Heart right ventricle (tissue), 16 donors: Measurements from ENCODE around the gene FAAP20. TPM values are rescaled to one million over a fixed set of nuclear protein-coding genes. Genes with fewer than 3 reads are reported as not detected.
A peak's percentile ranks its signal among the peaks of the same experiment; 100 is the strongest.

Experiments used
- ATAC-seq, 8 donors: fragments of 200-7000 bp; cut with Tn5 transposase; one replicate each; pipeline ENCODE4 v1.9.1; 2020; ENCODE audit warnings: mild to moderate bottlenecking in 8 of 8, moderate library complexity in 8 of 8, moderate number of reproducible peaks in 1 of 8
- DNase-seq, 2 donors: peaks; one replicate each; pipeline ENCODE4 v3.0.0-alpha.2; 2020
- H3K27ac ChIP-seq, 10 donors: fragments of 200-600 bp; sonication (generic) in 2 of 10; one replicate each; pipeline versions ENCODE4 v1.5.0 to v1.8.0; 2020 to 2022; ENCODE audit warnings: mild to moderate bottlenecking in 3 of 10
- H3K27me3 ChIP-seq, 7 donors: fragments of 200-600 bp; one replicate each; pipeline ENCODE4 v1.8.0; 2021 to 2022; ENCODE audit warnings: mild to moderate bottlenecking in 2 of 7
- H3K36me3 ChIP-seq, 9 donors: fragments of 200-600 bp; sonication (generic) in 1 of 9; one replicate each; pipeline versions ENCODE4 v1.5.0 to v1.8.0; 2020 to 2022; ENCODE audit warnings: mild to moderate bottlenecking in 2 of 9
- H3K4me1 ChIP-seq, 9 donors: fragments of 200-600 bp; sonication (generic) in 1 of 9; one replicate each; pipeline versions ENCODE4 v1.5.0 to v1.8.0; 2020 to 2022; ENCODE audit warnings: mild to moderate bottlenecking in 4 of 9
- H3K4me3 ChIP-seq, 10 donors: fragments of 200-600 bp; sonication (generic) in 2 of 10; one replicate each; pipeline versions ENCODE4 v1.5.0 to v1.8.0; 2020 to 2022; ENCODE audit warnings: mild to moderate bottlenecking in 7 of 10, moderate library complexity in 2 of 10
- H3K9me3 ChIP-seq, 11 donors: fragments of 200-600 bp in 10 of 11; sonication (generic) in 2 of 11; one replicate each; pipeline versions ENCODE4 v1.5.0 to v1.8.0; 2013 to 2022; ENCODE audit warnings: mild to moderate bottlenecking in 2 of 11, control low read depth in 1 of 11, moderate library complexity in 1 of 11
- WGBS, 2 donors: extraction: QIAGEN DNeasy Blood & Tissue Kit; methylation state at CpG; one replicate each; pipeline ENCODE4 v1.1.7; 2013; ENCODE audit warnings: inconsistent platforms in 1 of 2; 5-methylcytosine and 5-hydroxymethylcytosine counted together
- intact Hi-C, 10 donors: fragments of 100-400 bp; cut with DNase I; formaldehyde crosslinking; loops; one replicate each; pipeline versions ENCODE4 v1.11.1 to v1.14.2; 2022
- polyA plus RNA-seq, 2 donors: library from polyadenylated mRNA; stranded (reverse); fragments of 200-250 nt; gene quantifications; one replicate each; pipeline ENCODE4 v1.2.3, GENCODE V29; 2013
- total RNA-seq, 10 donors: library from RNA; stranded (reverse); fragmentation: NEBNext Ultra II Directional in 3 of 10; extraction: Animal tissue kit (Norgen Biotek cat#: 25700) in 3 of 10; gene quantifications; one replicate each; pipeline versions ENCODE4 v1.2.1 to v1.2.4, GENCODE V29; 2021 to 2023
- TF ChIP-seq, protein P1 (sequence below), 9 donors: fragments of 200-600 bp; sonication (generic) in 2 of 9; IDR thresholded peaks; one replicate each; pipeline versions ENCODE4 v1.5.0 to v1.8.0; 2021 to 2022; ENCODE audit warnings: antibody characterized with exemption in 9 of 9, mild to moderate bottlenecking in 5 of 9, moderate library complexity in 1 of 9
- donor health status: Arrhythmogenic right ventricular cardiomyopathy.
- donor health status: ischemic (EF 13 %, LVEDD 7.1; RV severe dilation, severe dysfunction).
- donor health status: healthy with polysubstance abuse.
- donor health status: DM: no; HTN: yes; CAD: no.
- donor health status: DM: no; HTN: no; CAD: no.
- donor health status: ischemic (EF 25% LVEDD 6.9; RV normal size, moderate dysfunction).
- donor health status: ischemic (EF 25% LVEDD 5.7; RV mildly dilated, moderate dysfunction).
- donor health status: healthy.
- donor health status: DM: yes; HTN: yes; CAD: no.
- donor health status: Ischemic cardiomyopathy.
- donor health status: ischemic (EF 35%, LVEDD 5.7; RV mildly dilated, moderate dysfunction).
- donor health status: nonischemic (EF 11% LVEDD 7.7; RV severe dilation, severe dysfunction).
- donor health status: DM: yes; HTN: yes; CAD: no.
- donor health status: PGD.
- donor health status: ischemic (EF 29% LVEDD 5.4; RV normal size, mild dysfunction).
- donor health status: nonischemic (EF 23%, LVEDD 6.1; RV moderate dilation, normal function).

The FAAP20 gene
- total and polyA plus RNA-seq, 12 donors: 30.9 to 83.6 (median 38.6) TPM

DNA sequence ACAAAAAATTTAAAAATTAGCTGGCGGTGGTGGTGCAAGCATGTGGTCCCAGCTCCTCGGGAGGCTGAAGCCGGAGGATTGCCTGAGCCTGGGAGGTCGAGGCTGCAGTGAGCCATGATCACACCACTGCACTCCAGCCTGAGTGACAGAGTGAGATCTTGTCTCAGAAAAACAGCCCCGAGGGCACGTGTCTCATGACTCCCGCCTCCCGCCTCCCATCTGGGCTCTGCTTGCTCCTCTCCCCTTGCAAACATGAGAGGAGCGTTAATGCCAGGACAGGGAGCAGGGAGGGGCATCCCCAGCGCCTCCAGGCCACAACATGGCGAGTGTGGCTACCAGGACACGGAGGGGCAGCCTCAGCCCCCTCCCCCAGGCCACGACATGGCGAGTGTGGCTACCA lies 28.3 kb downstream of the FAAP20 start:
- Histone ChIP-seq H3K9me3 (no peaks in the 10 kb centered on the region), H3K4me3 (no peak overlapping the region), H3K4me1 (no peaks in the 10 kb centered on the region), H3K27me3 (no peaks in the 10 kb centered on the region), H3K27ac (no peak overlapping the region), H3K36me3 (no peaks in the 10 kb centered on the region)
- TF ChIP-seq, protein P1, sequence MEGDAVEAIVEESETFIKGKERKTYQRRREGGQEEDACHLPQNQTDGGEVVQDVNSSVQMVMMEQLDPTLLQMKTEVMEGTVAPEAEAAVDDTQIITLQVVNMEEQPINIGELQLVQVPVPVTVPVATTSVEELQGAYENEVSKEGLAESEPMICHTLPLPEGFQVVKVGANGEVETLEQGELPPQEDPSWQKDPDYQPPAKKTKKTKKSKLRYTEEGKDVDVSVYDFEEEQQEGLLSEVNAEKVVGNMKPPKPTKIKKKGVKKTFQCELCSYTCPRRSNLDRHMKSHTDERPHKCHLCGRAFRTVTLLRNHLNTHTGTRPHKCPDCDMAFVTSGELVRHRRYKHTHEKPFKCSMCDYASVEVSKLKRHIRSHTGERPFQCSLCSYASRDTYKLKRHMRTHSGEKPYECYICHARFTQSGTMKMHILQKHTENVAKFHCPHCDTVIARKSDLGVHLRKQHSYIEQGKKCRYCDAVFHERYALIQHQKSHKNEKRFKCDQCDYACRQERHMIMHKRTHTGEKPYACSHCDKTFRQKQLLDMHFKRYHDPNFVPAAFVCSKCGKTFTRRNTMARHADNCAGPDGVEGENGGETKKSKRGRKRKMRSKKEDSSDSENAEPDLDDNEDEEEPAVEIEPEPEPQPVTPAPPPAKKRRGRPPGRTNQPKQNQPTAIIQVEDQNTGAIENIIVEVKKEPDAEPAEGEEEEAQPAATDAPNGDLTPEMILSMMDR (IDR thresholded peaks at IDR 0.05): no peak
- WGBS, 2 donors: 85 to 89% methylated on average over 14 of the region's 14 CpGs
- intact Hi-C loops: loop anchor here in 3 of 10 donors (10.0 kb wide), 2 partner anchors 71 to 221 kb away; no protein-coding TSS in a partner anchor
- ATAC-seq: no peak
- DNase-seq: no peak

DNA sequence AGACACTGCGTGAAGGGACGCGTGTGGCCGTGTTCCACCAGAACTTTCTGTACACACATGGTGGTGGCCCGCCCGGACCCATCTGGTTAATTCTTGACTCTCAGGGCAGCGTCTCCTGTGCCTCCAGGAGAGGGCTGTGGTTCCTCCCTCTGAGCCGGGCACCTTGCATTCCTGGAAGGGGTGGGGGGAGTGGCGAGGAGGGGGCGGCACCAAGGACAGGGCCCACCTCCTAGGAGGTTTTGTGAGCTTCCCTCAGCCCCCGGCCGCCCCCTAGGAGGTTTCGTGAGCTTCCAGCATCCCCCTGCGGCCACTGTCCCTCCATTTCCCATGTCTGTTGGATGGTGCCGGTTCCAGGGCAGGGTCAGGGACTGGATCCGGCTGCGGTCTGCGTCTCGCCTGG lies 28.9 kb downstream of the FAAP20 start:
- no peak for DNase-seq
- TF ChIP-seq, protein P1 (IDR thresholded peaks at IDR 0.05): no peak
- no peaks in the 10 kb centered on the region for H3K27me3 ChIP-seq
- H3K27ac ChIP-seq: no peak overlapping the region
- WGBS, 2 donors: 82 to 91% methylated on average over 19 of the region's 19 CpGs
- intact Hi-C loops: loop anchor here in 3 of 10 donors (10.0 kb wide), 2 partner anchors 71 to 221 kb away; no protein-coding TSS in a partner anchor
- H3K4me1 ChIP-seq: no peaks in the 10 kb centered on the region
- no peak for ATAC-seq
- no peaks in the 10 kb centered on the region for H3K36me3 ChIP-seq
- no peak overlapping the region for H3K4me3 ChIP-seq
- H3K9me3 ChIP-seq: no peaks in the 10 kb centered on the region

DNA sequence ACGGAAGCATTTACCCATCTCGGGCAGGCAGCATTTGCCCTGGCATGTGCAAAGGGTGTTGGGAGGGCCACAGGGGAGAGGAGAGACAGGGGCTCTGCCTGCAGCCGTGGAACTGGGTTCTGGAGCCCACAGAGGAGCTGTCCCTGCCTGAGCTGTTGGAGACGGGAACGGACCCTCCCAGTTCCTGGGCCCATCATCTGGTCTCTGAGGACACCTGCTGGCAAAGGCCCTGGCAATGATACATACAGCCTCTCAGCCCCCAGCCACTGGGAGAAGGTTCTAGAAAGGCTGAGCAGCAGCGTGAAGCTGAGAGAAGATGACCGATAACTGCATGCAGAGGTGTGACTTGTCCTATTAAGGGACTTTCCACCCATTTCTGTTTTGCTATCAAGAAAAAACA lies 31.4 kb downstream of the FAAP20 start:
- WGBS, 2 donors: 77 to 83% methylated on average over 7 of the region's 7 CpGs
- intact Hi-C loops: loop anchor here in 3 of 10 donors (10.0 kb wide), 2 partner anchors 68 to 218 kb away; no protein-coding TSS in a partner anchor
- Histone ChIP-seq H3K27me3 (no peaks in the 10 kb centered on the region), H3K9me3 (no peaks in the 10 kb centered on the region), H3K4me3 (no peak overlapping the region), H3K36me3 (no peaks in the 10 kb centered on the region), H3K27ac (no peak overlapping the region), H3K4me1 (peaks cover 0 to 4% (median 0%) of the 10 kb centered on the region in 9 donors)
- ATAC-seq (no peak), DNase-seq (no peak)
- TF ChIP-seq, protein P1 (IDR thresholded peaks at IDR 0.05): peak in 4 of 9 donors; percentile 12 to 26 (median 16)

DNA sequence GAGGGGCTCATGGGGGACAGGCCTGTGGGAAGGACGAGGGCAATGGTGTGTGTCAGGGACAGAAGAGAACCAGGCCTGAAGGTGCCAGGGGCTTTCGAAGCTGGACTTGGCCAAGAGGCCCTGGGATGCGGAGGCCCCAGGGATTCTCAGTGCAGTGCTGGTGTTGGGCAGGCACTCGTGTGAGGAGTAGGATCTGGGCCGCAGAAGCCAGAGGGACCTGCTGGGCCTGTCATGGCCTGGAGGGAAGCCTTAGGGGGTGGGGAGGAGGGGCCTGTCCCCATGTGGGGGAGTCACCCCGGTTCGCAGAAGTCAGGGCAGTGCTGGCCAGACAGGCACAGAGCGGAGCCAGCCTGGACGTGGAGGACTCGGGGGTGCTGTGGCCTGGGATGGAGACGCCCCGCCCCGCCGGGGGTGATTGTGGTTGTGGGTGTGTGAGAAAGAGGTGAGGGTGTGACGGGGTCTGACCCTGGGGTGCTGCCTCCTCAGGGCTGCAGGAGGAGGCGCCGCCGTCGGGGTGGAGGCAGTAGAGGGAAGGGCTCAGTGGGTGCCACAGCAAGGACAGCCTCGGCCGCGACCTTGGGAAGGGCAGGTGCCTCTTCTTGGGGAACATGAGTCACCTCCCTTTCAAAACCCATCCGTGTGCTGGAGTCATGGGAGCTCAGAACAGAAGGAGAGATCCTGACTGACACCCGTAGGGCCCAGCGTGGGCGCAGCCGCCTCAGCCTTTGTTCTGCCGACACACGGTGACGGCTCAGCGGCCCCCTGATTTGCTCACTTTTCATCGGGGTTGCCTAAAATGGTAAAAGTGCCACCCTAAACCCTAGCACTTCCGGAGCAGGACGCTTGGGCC lies 33.9 kb downstream of the FAAP20 start:
- H3K27ac ChIP-seq: no peak overlapping the region
- peaks cover 0 to 8% (median 0%) of the 10 kb centered on the region in 9 donors for H3K4me1 ChIP-seq
- DNase-seq (no peak), ATAC-seq (no peak)
- H3K27me3 ChIP-seq: no peaks in the 10 kb centered on the region
- intact Hi-C loops: loop anchor here in 3 of 10 donors (10.0 kb wide), 2 partner anchors 66 to 216 kb away; no protein-coding TSS in a partner anchor
- no peaks in the 10 kb centered on the region for H3K36me3 ChIP-seq
- TF ChIP-seq, protein P1 (IDR thresholded peaks at IDR 0.05): no peak
- no peaks in the 10 kb centered on the region for H3K9me3 ChIP-seq
- 91 to 92% methylated on average over 33 to 34 of the region's 34 CpGs for WGBS, 2 donors
- no peak overlapping the region for H3K4me3 ChIP-seq
